Measurements from ENCODE around the gene XNDC1N.

DNA sequence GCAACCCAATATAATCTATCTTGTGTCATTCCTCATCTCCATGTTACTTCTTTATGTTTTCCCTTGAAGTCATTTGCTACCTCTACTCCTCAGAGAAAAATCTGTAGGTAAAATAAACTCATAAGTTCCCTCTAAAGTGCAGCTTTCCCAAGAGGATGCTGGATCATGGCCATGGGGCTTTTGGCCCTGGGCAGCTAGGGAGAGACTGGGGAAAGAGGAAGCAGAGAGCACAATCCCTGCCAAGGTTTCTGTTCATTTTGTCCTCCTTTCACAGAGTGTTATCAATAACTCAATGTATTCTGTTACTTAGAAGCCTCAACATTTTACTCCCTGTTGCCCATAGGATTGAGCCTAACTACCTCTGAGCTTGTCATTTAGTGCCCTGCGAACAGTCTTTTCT is 9.4 kb upstream of the XNDC1N start:
- no peak for TF ChIP-seq POLR2A (IDR thresholded peaks at IDR 0.05)
- TF ChIP-seq, protein P1, sequence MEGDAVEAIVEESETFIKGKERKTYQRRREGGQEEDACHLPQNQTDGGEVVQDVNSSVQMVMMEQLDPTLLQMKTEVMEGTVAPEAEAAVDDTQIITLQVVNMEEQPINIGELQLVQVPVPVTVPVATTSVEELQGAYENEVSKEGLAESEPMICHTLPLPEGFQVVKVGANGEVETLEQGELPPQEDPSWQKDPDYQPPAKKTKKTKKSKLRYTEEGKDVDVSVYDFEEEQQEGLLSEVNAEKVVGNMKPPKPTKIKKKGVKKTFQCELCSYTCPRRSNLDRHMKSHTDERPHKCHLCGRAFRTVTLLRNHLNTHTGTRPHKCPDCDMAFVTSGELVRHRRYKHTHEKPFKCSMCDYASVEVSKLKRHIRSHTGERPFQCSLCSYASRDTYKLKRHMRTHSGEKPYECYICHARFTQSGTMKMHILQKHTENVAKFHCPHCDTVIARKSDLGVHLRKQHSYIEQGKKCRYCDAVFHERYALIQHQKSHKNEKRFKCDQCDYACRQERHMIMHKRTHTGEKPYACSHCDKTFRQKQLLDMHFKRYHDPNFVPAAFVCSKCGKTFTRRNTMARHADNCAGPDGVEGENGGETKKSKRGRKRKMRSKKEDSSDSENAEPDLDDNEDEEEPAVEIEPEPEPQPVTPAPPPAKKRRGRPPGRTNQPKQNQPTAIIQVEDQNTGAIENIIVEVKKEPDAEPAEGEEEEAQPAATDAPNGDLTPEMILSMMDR (IDR thresholded peaks at IDR 0.05): no peak
- TF ChIP-seq EP300 (IDR thresholded peaks at IDR 0.05): no peak
